Measurements from ENCODE around the gene GRK5.

Gene GRK5

GRCh38 chr10:119197921-119198320 is 9.4 kb upstream of the GRK5 start:
- in situ Hi-C loops (cut with HindIII; ENCODE audit: low sequenced_read_pairs), result no loop called here

- in situ Hi-C loops (cut with HindIII; ENCODE audit: low sequenced_read_pairs), result no loop called here
These were observed 8.9 kb upstream of the GRK5 start for GRCh38 chr10:119198438-119198837.

GRCh38 chr10:119199231-119199992 is 8.0 kb upstream of the GRK5 start:
- in situ Hi-C loops (cut with HindIII; ENCODE audit: low sequenced_read_pairs), result no loop called here

- in situ Hi-C loops (cut with HindIII; ENCODE audit: low sequenced_read_pairs), result loop anchor here (25.0 kb wide), 2 partner anchors 211 to 286 kb away; no protein-coding TSS in a partner anchor
These were observed 6.1 kb upstream of the GRK5 start for GRCh38 chr10:119201233-119201632.

GRCh38 chr10:119203006-119203405 is 4.4 kb upstream of the GRK5 start:
- in situ Hi-C loops (cut with HindIII; ENCODE audit: low sequenced_read_pairs), result loop anchor here (25.0 kb wide), 2 partner anchors 209 to 284 kb away; no protein-coding TSS in a partner anchor

GRCh38 chr10:119205894-119206602 is 1.3 kb upstream of the GRK5 start:
- in situ Hi-C loops (cut with HindIII; ENCODE audit: low sequenced_read_pairs), result loop anchor here (25.0 kb wide), 2 partner anchors 206 to 281 kb away; no protein-coding TSS in a partner anchor

GRCh38 chr10:119206603-119207365 is 587 bp upstream of the GRK5 start:
- in situ Hi-C loops (cut with HindIII; ENCODE audit: low sequenced_read_pairs), result loop anchor here (25.0 kb wide), 2 partner anchors 206 to 281 kb away; no protein-coding TSS in a partner anchor

GRCh38 chr10:119207713-119208552 is 562 bp downstream of the GRK5 start:
- in situ Hi-C loops (cut with HindIII; ENCODE audit: low sequenced_read_pairs), result loop anchor here (25.0 kb wide), 2 partner anchors 204 to 279 kb away; no protein-coding TSS in a partner anchor

GRCh38 chr10:119208553-119208940 is 1.2 kb downstream of the GRK5 start:
- in situ Hi-C loops (cut with HindIII; ENCODE audit: low sequenced_read_pairs), result loop anchor here (25.0 kb wide), 2 partner anchors 204 to 279 kb away; no protein-coding TSS in a partner anchor

- in situ Hi-C loops (cut with HindIII; ENCODE audit: low sequenced_read_pairs), result loop anchor here (25.0 kb wide), 2 partner anchors 203 to 278 kb away; no protein-coding TSS in a partner anchor
These were observed 1.8 kb downstream of the GRK5 start for GRCh38 chr10:119209035-119209735.

GRCh38 chr10:119209736-119210355 is 2.5 kb downstream of the GRK5 start:
- in situ Hi-C loops (cut with HindIII; ENCODE audit: low sequenced_read_pairs), result loop anchor here (5.0 to 25.0 kb wide), 3 partner anchors 67 to 277 kb away; no protein-coding TSS in a partner anchor

GRCh38 chr10:119210633-119211032 is 3.3 kb downstream of the GRK5 start:
- in situ Hi-C loops (cut with HindIII; ENCODE audit: low sequenced_read_pairs), result loop anchor here (5.0 to 25.0 kb wide), 3 partner anchors 67 to 277 kb away; no protein-coding TSS in a partner anchor

- in situ Hi-C loops (cut with HindIII; ENCODE audit: low sequenced_read_pairs), result loop anchor here (5.0 to 25.0 kb wide), 3 partner anchors 66 to 276 kb away; no protein-coding TSS in a partner anchor
These were observed 3.8 kb downstream of the GRK5 start for GRCh38 chr10:119211176-119211575.

GRCh38 chr10:119211625-119212441 is 4.5 kb downstream of the GRK5 start:
- in situ Hi-C loops (cut with HindIII; ENCODE audit: low sequenced_read_pairs), result loop anchor here (5.0 to 25.0 kb wide), 3 partner anchors 65 to 275 kb away; no protein-coding TSS in a partner anchor

GRCh38 chr10:119215371-119215770 is 8.0 kb downstream of the GRK5 start:
- in situ Hi-C loops (cut with HindIII; ENCODE audit: low sequenced_read_pairs), result loop anchor here (25.0 kb wide), 2 partner anchors 197 to 272 kb away; no protein-coding TSS in a partner anchor

GRCh38 chr10:119216127-119216526 is 8.8 kb downstream of the GRK5 start:
- in situ Hi-C loops (cut with HindIII; ENCODE audit: low sequenced_read_pairs), result loop anchor here (25.0 kb wide), 2 partner anchors 196 to 271 kb away; no protein-coding TSS in a partner anchor

- in situ Hi-C loops (cut with HindIII; ENCODE audit: low sequenced_read_pairs), result loop anchor here (25.0 kb wide), 2 partner anchors 195 to 270 kb away; no protein-coding TSS in a partner anchor
These were observed 10.0 kb downstream of the GRK5 start for GRCh38 chr10:119217401-119217800.
